Fibroblast of pulmonary artery (primary cell): ENCODE measurements around the gene CD34.

Experiments used
- DNase-seq: peaks from one replicate; pipeline ENCODE4 v3.0.0-alpha.2; 2010; ENCODE audit warnings: low read depth
- H3K4me3 ChIP-seq: replicated peaks from 2 replicates; pipeline ENCODE4 v1.5.1; 2011; ENCODE audit warnings: low read depth, mild to moderate bottlenecking, control low read depth, low read length, moderate library complexity
- CTCF ChIP-seq: IDR thresholded peaks from 2 replicates; pipeline ENCODE4 v1.5.1; 2011; ENCODE audit warnings: mild to moderate bottlenecking, control low read depth, low read length, inconsistent platforms; ENCODE audit errors: missing control alignments

Gene CD34

GRCh38 chr1:207921321-207921720 is 10.4 kb upstream of the CD34 start:
- no peak for DNase-seq

GRCh38 chr1:207920444-207921021 is 9.6 kb upstream of the CD34 start:
- TF ChIP-seq CTCF, result no peak
- no peak for DNase-seq
- no peak overlapping the region for H3K4me3 ChIP-seq

More at GRCh38 chr1:207921321-207921720, 10.4 kb upstream of the CD34 start:
- TF ChIP-seq CTCF, result no peak
- H3K4me3 ChIP-seq, result no peak overlapping the region

- TF ChIP-seq CTCF, result no peak
- H3K4me3 ChIP-seq, result no peak overlapping the region
- DNase-seq, result peak; percentile 30
These were observed 8.7 kb upstream of the CD34 start for GRCh38 chr1:207919523-207920170.

GRCh38 chr1:207918581-207918980 is 7.7 kb upstream of the CD34 start:
- no peak for TF ChIP-seq CTCF
- H3K4me3 ChIP-seq, result no peak overlapping the region
- no peak for DNase-seq

- DNase-seq, result no peak
- no peak overlapping the region for H3K4me3 ChIP-seq
- TF ChIP-seq CTCF, result no peak
These were observed 7.1 kb upstream of the CD34 start for GRCh38 chr1:207918011-207918410.

- DNase-seq, result no peak
- H3K4me3 ChIP-seq, result no peak overlapping the region
- no peak for TF ChIP-seq CTCF
These were observed 6.2 kb upstream of the CD34 start for GRCh38 chr1:207917080-207917479.

- peak; percentile 27 for DNase-seq
- H3K4me3 ChIP-seq, result no peak overlapping the region
- no peak for TF ChIP-seq CTCF
These were observed 3.0 kb upstream of the CD34 start for GRCh38 chr1:207913951-207914350.
